Stimulated activated CD4-positive, alpha-beta T cell treated with anti-CD3 and anti-CD28 coated beads, Interleukin-1b, Interleukin-23, amount 100 ng/mL, for 1 hour (primary cell): ENCODE data around the gene FBXO30.

ENCODE experiments used
- DNase-seq, 2 donors: peaks; one replicate each; pipeline ENCODE4 v3.0.0-alpha.2; 2020; ENCODE audit warnings: low read depth in 2 of 2

Gene FBXO30

DNA sequence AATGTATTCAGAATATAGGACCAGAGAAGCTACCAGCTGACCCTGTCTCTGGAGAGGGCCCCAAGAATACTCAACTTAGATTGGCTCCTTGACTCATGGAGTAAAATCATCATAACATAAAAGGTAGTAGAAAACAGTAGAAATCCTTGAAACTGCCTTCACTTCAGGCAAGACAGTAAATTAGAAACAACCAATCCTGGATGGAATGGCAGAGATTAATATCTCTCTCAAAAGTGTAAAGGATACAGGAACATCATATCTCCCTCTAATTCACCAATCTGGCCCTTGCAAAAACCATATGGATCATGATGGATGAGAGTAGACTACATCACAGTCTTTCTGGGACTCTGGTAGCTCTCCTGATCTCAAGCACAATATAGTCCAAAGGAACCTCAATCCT, 58.9 kb downstream of the FBXO30 start:
- no peak for DNase-seq

DNA sequence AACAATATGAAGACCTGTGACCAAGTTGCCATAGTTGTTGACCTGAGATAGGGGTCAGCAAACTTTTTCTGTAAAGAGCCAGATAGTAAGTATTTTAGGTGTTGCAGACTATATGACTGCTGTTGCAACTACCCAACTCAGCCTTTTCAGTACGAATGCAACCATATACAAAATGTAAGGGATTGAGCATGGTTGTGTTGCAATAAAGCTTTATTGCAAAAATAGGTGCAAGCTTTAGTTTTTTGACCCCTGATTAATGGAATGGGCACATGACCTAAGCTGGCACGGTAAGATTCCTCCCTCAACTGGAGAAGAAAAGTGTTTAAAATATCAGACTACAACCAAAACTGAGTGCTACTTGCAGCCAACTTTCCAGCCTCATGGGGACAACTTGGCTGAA, 62.0 kb downstream of the FBXO30 start:
- DNase-seq: no peak

DNA sequence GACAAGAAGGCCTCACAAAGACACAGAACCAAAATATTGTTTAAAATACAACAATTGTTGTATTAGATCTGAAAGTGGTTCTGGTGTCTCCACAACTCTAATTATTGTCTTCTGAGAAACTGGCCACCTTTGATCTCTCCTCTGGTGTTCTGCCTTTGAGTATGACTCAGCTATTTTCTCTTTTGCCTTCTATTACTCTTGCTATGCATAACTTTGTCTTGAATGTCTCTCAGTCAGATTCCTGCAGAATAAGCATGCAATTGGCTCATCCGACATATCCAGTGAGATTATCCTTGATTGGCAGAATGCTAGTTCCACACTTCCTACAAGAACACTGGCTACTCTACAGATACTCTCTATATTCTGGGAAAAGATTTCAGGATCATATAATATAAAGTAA, 65.0 kb downstream of the FBXO30 start:
- DNase-seq: no peak

DNA sequence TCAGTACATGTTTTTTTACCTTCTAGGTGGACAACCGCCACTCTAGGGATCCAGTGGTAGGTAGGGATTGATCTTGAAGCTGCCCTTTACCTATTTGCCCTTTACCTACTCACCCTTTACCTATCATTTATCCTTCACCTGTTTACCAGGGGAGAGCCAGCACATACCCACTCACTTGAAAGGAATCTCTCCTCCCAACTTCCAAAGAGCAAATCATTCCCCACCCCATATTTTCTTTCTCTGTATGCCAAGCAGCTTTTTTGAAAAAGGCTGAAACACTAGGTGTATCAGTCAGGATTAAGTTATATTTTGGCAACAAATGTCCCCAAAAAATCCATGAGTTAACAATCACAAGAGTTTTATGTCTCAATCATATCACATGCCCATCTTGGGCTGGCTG, 68.7 kb downstream of the FBXO30 start:
- DNase-seq: no peak

DNA sequence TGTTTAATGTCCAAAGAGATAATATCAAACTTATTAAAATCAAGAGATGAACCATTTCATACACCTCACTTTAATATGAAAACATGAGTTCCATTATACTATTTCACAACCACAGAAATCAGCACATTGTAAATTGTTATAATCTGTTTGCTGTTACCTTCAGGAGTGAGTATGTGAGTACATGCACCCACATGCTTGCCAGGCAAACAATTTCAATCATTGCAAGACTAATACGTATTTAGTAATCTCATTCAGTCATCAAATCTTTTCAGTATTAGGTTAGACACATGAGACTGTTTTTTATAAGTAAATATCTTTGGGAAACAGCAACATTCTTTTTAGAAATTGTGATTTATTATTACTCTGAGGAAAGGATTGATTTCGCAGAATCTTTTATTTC, 70.0 kb downstream of the FBXO30 start:
- DNase-seq: no peak
